IPS-15b (cell line): ENCODE results near the gene MYH8.

Source experiments
- H3K27me3 ChIP-seq: one replicate; pipeline ENCODE4 v1.6.1; 2013; ENCODE audit warnings: low read length; ENCODE audit not compliant: control insufficient read depth, insufficient read depth
- H3K36me3 ChIP-seq: one replicate; pipeline ENCODE4 v1.6.1; 2013; ENCODE audit warnings: low read length; ENCODE audit not compliant: control insufficient read depth, insufficient read depth
- H3K4me1 ChIP-seq: one replicate; pipeline ENCODE4 v1.6.1; 2013; ENCODE audit warnings: mild to moderate bottlenecking, low read length; ENCODE audit not compliant: control insufficient read depth, insufficient read depth
- H3K4me3 ChIP-seq: one replicate; pipeline ENCODE4 v1.5.1; 2013; ENCODE audit warnings: low read depth, low read length
- H3K9ac ChIP-seq: one replicate; pipeline ENCODE4 v1.6.1; 2013; ENCODE audit warnings: low read depth, mild to moderate bottlenecking, low read length
- H3K9me3 ChIP-seq: one replicate; pipeline ENCODE4 v1.6.1; 2013; ENCODE audit warnings: mild to moderate bottlenecking, low read length; ENCODE audit not compliant: control insufficient read depth, insufficient read depth

MYH8 gene

GRCh38 chr17:10372906-10373305 is 48.8 kb downstream of the MYH8 start, which contains the start of gene MYH13:
Gene MYH13, minus strand, starts transcription at chr17:10373006. Its CDS starts 8,476 bp downstream, at chr17:10364530.
- no peaks in the 10 kb centered on the region for H3K9me3 ChIP-seq
- no peaks in the 10 kb centered on the region for H3K4me1 ChIP-seq
- H3K9ac ChIP-seq = no peak within 1 kb of the TSS
- H3K4me3 ChIP-seq = no peak within 1 kb of the TSS
- no peaks in the 10 kb centered on the region for H3K27me3 ChIP-seq
- H3K36me3 ChIP-seq = no peaks in the 10 kb centered on the region

GRCh38 chr17:10370016-10370608 is 51.6 kb downstream of the MYH8 start:
- no peak overlapping the region for H3K9ac ChIP-seq

GRCh38 chr17:10369239-10369638 is 52.5 kb downstream of the MYH8 start:
- Histone ChIP-seq H3K9me3 (no peaks in the 10 kb centered on the region), H3K9ac (no peak overlapping the region), H3K36me3 (no peaks in the 10 kb centered on the region), H3K4me1 (no peaks in the 10 kb centered on the region), H3K4me3 (no peak overlapping the region), H3K27me3 (no peaks in the 10 kb centered on the region)

More at GRCh38 chr17:10370016-10370608, 51.6 kb downstream of the MYH8 start:
- Histone ChIP-seq H3K4me1 (no peaks in the 10 kb centered on the region), H3K27me3 (no peaks in the 10 kb centered on the region), H3K4me3 (no peak overlapping the region), H3K9me3 (no peaks in the 10 kb centered on the region), H3K36me3 (no peaks in the 10 kb centered on the region)

- Histone ChIP-seq H3K27me3 (no peaks in the 10 kb centered on the region), H3K4me3 (no peak overlapping the region), H3K9ac (no peak overlapping the region), H3K4me1 (no peaks in the 10 kb centered on the region), H3K9me3 (no peaks in the 10 kb centered on the region), H3K36me3 (no peaks in the 10 kb centered on the region)
Measured at GRCh38 chr17:10368561-10368960, 53.2 kb downstream of the MYH8 start.

- no peaks in the 10 kb centered on the region for H3K27me3 ChIP-seq
- no peaks in the 10 kb centered on the region for H3K9me3 ChIP-seq
- no peak overlapping the region for H3K4me3 ChIP-seq
- H3K9ac ChIP-seq = no peak overlapping the region
- H3K36me3 ChIP-seq = no peaks in the 10 kb centered on the region
- no peaks in the 10 kb centered on the region for H3K4me1 ChIP-seq
Measured at GRCh38 chr17:10360578-10360977, 61.2 kb downstream of the MYH8 start.

- H3K9ac ChIP-seq = no peak overlapping the region
- no peaks in the 10 kb centered on the region for H3K4me1 ChIP-seq
Measured at GRCh38 chr17:10357768-10358167, 64.0 kb downstream of the MYH8 start.

GRCh38 chr17:10354651-10355050 is 67.1 kb downstream of the MYH8 start:
- H3K27me3 ChIP-seq = no peaks in the 10 kb centered on the region
- H3K9ac ChIP-seq = no peak overlapping the region
- H3K36me3 ChIP-seq = no peaks in the 10 kb centered on the region
- H3K4me3 ChIP-seq = no peak overlapping the region
- no peaks in the 10 kb centered on the region for H3K4me1 ChIP-seq
- H3K9me3 ChIP-seq = no peaks in the 10 kb centered on the region

More at GRCh38 chr17:10357768-10358167, 64.0 kb downstream of the MYH8 start:
- Histone ChIP-seq H3K36me3 (no peaks in the 10 kb centered on the region), H3K9me3 (no peaks in the 10 kb centered on the region), H3K27me3 (no peaks in the 10 kb centered on the region), H3K4me3 (no peak overlapping the region)

- H3K4me1 ChIP-seq = no peaks in the 10 kb centered on the region
- H3K36me3 ChIP-seq = no peaks in the 10 kb centered on the region
- H3K27me3 ChIP-seq = no peaks in the 10 kb centered on the region
- no peaks in the 10 kb centered on the region for H3K9me3 ChIP-seq
- no peak overlapping the region for H3K4me3 ChIP-seq
- H3K9ac ChIP-seq = no peak overlapping the region
Measured at GRCh38 chr17:10352893-10353292, 68.9 kb downstream of the MYH8 start.

- Histone ChIP-seq H3K4me3 (no peak overlapping the region), H3K27me3 (no peaks in the 10 kb centered on the region), H3K9me3 (no peaks in the 10 kb centered on the region), H3K36me3 (no peaks in the 10 kb centered on the region), H3K9ac (no peak overlapping the region), H3K4me1 (no peaks in the 10 kb centered on the region)
Measured at GRCh38 chr17:10349403-10349802, 72.3 kb downstream of the MYH8 start.

- H3K4me1 ChIP-seq = no peaks in the 10 kb centered on the region
- no peaks in the 10 kb centered on the region for H3K27me3 ChIP-seq
- no peak overlapping the region for H3K4me3 ChIP-seq
- no peak overlapping the region for H3K9ac ChIP-seq
- no peaks in the 10 kb centered on the region for H3K36me3 ChIP-seq
- H3K9me3 ChIP-seq = no peaks in the 10 kb centered on the region
Measured at GRCh38 chr17:10344816-10345215, 76.9 kb downstream of the MYH8 start.
